CD4-positive, alpha-beta T cell treated with Interleukin-4 for 1 hour (primary cell): Measurements from ENCODE around the gene RTEL1.
"Not testable (repeated sequence)": the region's sequence is repeated elsewhere in the genome, so short reads cannot be mapped to it uniquely, and the experiment has no call there.

Source experiments
- DNase-seq, 2 donors: peaks; one replicate each; pipeline ENCODE4 v3.0.0-alpha.2; 2020 to 2022

Gene RTEL1

DNA sequence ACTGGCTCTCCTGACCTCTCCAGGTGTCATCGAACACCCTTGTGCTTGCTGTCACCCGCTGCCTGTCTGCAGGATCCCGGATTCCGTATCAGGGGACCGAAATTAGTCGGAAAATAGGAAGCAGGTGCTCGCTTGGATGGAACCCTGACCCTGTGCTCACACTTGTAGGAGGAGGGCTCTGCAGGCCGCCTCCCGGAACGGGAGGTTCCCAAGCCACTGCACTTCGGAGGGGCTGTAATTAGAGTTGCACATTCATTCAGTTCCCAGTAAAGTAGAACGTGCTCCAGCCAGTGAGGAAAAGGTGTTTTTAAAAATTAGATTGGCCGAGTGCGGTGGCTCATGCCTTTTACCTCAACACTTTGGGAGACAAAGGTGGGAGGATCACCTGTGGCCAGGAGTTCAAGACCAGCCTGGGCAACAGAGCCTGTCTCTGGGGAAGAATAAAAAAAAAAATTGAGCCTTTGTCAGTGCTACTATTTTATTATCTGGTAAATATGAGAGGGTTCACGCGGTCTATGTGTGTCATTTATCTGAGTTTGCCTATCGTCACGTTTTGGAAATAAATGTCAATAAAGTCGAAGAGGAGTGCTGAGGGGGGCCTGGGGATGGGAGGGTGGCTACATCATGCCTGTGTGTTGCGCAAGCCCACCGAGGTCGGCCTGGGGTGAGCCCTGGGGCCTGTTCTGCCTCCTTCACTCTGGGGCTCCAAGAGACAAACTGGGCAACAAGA lies 29.7 kb upstream of the RTEL1 start:
- DNase-seq, result peak; percentile 66 to 67

DNA sequence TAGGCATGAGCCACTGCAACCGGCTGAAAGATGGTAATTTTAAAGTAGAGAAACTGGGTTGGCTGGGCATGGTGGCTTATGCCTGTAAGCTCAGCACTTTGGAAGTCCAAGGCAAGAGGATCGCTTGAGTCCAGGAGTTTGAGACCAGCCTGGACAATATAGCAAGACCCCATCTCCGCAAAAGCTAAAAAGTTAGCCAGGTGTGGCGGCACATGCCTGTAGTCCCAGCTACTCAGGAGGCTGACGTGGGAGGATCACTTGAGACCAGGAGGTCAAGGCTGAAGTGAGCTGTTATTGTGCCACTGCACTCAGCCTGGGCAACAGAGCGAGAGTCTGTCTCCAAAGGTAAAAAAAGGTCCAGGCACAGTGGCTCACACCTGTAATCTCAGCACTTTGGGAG lies 27.2 kb upstream of the RTEL1 start:
- DNase-seq, result not testable (repeated sequence)

DNA sequence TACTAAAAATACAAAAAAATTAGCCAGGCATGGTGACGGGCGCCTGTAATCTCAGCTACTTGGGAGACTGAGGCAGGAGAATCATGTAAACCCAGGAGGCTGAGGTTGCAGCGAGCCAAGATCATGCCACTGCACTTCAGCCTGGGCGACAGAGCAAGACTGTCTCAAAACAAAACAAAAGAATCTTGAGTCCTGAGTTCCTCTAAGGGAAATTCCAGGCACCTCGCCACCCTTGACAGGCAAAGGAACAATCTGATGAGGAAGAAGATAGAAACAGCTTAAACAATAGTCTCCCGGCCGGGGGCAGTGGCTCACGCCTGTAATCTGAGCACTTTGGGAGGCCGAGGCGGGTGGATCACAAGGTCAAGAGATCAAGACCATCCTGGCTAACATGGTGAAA lies 26.7 kb upstream of the RTEL1 start:
- DNase-seq, result not testable (repeated sequence)

DNA sequence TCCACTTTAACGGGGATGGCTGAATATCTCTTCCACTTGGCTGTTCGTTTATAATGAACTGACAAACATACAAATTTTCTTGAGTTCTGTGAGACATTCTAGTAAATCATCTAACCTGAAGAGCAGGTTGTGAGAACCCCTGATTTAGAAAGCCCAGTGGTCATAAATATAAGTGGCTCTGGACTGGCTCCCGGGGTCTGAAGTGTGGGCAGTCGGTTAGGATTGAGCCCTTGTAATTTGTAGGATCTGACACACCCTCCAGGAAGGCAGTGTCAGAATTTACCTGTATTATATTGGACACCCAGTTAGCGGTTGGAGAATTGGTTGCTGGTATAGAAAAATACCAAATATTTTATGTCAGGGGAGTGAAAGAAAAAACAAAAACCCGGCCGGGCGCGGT lies 24.4 kb upstream of the RTEL1 start:
- no peak for DNase-seq

DNA sequence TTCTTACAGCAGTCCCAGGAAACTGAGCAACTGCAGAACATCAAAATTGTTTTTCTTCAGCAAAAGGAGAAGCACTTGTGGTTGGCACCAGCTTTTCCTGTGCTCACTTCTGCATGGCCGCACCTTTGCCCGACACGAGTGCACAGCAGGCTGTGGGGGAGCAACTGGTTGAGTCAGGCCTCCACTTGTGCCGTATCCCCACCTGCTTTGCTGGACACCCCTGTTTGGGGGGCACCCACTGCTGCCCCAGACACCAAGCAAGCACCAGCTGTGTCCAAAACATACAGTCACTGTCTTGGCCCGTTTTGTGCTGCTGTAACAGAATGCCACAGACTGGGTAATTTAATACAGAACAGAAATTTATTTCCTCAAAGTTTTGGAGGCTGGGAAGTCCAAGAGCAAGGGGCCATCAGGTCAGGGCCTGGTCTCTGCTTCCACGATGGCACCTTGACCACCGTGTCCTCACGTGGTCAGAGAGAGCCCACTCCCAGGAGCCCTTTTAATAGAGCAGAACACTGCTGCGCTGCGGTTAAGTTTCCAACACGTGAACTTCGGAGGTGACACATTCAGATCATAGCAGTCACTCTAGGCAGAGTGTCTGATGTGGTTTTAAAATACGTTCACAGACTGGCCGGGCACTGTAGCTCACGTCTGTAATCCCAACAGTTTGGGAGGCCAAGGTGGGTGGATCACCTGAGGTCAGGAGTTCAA lies 22.5 kb upstream of the RTEL1 start:
- peak; percentile 84 to 87 for DNase-seq

DNA sequence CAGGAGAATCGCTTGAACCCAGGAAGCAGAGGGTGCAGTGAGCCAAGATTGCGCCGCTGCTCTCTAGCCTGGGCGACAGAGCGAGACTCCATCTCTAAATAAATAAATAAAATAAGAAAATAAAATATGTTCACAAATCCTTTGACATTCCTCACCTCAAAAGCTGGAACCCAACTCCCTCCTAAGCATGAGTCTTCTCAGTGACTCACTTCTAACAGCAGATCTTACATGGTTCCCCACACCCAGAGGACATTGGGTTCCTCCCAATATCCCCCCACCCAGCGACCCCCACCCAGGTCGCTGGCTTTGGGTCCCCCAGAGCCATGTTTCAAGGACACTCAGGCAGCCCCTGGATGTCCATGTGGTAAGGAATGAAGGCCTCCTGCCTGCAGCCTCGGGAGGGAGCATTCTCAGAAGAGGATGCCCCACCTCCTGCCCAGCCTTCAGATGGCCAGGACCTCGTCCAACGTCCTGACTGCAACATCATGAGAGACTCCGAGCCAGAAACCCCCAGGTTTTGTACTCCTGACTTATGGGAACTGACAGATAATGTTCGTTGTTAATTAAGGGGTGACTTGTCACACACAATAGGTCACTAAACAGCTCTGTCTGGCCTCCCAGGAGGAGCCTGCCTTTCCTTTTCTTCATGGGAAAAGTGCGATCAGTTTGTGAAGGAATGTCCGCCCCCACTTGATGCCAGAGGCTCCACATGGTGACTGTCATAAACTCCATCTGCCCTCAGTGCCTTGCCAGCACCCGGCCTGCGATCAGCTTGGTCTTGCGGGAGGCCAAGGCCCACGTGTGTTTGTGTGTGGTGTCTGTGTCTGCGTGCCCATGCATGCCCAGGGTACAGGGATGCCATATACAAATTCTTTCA lies 21.1 kb upstream of the RTEL1 start:
- DNase-seq, result no peak

DNA sequence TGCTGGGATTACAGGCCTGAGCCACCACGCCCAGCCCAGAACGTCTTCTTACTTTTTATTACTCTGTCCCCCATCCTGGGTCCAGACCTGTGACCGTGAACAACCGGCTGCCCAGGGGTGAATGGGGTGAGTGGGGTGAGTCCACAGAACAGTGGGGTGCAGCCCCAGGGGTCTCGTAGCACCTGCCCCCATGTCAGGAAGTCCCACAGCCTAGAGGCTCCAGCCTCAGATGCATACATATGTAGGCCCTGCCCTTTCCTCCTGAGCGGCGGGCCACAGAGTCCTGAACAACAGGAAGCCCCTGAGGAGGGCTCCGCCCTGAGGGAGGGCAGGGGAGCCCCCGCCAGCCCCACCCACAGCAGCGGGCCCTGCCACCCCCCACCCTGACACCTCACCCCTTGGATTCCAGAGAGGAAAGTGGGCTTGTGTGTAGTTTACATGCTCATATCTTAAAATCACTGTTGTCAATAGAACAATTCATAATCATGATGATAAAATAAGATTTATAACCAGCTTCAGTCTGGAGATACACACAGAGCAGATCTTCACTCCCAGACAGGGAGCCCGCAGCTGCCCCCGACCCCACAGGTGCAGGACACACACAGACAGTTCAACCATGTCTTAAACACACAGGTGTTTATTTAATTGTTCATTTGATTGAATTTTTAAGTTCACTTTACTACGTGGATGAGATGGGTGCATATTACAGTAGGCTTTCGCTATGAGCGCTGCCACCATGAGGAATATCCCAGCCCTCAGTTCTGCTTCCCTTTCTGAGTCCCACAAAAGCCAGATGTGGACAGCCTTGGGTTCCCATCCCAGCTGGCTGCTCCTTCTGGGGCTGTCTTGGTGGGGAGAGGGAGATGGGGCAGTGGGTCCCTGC lies 18.8 kb upstream of the RTEL1 start:
- DNase-seq, result peak; percentile 75 to 81

DNA sequence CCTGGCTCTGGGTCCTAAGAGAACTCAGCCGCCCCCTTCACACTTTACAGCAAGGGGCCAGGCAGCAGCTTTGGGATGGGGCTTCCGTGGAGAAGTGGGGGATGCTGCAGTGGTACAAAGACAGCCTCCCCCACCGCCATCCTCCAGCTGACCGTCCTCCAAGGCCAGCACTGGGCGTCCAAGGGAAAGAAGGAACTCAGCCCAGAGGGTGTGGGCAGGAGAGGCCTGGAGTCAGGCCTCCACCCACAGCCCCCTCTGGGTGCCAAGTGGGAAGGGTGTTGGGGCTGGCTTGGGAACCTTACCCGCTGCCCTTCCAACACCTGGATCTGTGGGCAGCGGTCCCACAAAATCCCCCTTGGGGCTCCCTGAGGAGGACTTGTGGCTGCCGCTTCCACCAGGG lies 18.0 kb upstream of the RTEL1 start:
- no peak for DNase-seq

DNA sequence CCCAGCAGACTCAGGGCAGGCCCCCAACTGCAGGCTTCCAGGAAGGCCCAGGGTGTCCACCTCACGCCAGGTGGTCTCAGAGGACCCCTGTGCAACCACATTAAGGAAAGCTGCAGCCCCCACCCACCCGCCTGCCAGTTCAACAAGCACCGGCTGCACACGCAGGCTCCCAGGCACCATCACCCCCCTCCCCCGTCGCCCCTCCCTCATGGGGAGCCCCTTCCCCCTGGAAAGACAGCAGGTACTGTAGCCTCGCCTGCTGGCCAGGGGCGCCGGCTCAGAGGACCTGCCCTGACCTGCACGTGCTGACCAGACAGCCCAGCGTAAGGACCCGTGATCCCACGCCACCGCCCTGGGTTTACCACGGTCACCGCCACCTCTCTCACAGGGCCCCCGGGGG lies 17.4 kb upstream of the RTEL1 start:
- peak in 1 of 2 donors; percentile 8 for DNase-seq

DNA sequence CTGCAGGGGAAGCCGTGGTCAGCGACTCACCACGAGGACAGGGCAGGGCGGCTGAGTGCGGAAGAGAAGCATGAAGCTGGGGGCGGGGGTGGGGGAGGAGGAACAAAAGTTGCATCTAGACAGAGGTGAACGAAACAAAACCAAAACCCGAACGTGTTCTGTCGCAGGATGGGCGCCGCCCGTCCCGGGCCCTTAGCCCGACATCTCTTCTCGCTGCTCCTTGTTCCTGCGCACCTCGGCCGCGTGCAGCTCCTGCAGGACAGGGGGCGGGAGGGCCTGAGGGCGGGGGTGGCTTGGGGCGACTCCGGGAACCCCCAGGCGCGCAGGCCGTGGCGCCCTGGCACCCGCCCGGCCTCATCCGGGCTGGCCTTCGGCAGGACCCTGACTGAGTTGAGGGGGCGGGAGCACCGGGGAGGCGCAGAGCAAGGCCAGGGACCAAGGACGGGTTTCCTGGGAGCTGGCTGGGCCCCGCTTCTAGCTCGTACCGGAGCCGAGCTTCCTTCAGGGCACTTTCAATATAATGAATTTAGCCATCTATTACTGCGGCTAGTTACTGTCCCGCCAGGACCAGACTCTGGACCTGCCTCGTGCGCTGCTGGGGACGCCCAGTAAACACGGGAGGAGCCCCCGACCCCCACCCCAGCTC lies 16.8 kb upstream of the RTEL1 start:
- peak; percentile 57 to 63 for DNase-seq

DNA sequence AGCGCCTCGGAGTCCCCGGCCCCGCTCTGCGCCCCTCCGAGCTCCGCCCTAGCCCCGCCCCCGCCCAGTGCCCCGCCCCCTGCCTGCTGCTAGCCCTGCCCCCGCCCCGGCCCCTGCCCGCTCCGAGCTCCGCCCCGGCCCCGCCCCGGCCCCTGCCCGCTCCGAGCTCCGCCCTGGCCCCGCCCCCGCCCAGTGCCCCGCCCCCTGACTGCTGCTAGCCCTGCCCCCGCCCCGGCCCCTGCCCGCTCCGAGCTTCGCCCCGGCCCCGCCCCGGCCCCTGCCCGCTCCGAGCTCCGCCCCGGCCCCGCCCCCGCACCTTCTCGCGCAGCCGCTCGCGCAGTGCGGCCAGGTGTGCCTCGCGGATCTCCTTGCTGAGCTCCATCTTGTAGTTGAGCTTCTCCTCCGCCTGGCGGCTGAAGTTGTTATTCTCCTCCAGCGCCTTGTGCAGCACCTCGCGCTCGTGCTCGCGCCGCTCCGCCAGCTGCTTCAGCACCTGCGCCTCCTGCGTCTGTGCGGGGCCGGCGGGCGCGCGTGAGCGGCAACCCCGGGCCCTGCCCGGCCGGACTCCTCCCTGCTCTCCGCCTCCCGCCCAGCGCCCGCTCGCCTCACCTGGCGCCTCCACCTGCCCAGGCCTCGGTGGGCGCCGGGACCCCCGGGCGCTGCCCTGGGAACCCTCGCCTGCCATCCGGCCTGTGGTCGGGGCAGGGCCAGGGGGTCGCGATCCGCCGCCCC lies 16.2 kb upstream of the RTEL1 start:
- peak; percentile 97 for DNase-seq

DNA sequence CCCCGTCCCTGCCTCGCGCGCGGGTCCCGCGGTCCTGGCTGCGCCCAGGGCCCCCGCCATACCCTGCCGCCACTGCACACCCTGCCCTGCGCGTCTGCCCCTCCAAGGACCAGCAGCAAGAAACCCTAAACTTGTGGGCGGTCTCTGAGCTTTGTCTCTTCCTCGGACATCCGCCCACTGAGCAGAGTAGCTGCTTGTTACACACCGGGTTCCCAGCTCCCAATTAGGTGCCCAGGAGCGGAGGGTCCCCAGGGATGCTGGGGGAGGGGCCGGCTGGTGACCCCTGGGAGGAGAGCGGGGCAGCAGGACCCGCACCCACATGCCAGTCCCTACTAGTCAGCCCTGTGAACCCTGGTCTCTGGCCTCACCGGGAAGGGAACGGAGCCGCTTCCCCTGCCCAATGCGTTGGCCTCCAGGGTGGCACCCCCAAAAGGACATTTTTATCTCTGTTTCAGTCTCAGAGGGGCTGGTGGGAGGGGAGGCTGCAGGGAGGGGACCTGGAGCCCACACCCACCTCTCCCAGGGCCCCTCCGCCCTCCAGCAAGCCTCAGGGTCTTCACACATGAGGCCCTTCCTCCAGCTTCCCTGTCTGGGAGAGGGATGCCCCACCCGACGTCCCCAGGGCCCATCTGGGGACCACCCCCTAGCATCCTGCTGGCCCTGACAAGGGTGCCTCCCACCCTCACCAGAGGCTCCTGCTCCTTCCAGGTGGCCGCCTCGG lies 15.4 kb upstream of the RTEL1 start:
- peak in 1 of 2 donors; percentile 8 for DNase-seq

DNA sequence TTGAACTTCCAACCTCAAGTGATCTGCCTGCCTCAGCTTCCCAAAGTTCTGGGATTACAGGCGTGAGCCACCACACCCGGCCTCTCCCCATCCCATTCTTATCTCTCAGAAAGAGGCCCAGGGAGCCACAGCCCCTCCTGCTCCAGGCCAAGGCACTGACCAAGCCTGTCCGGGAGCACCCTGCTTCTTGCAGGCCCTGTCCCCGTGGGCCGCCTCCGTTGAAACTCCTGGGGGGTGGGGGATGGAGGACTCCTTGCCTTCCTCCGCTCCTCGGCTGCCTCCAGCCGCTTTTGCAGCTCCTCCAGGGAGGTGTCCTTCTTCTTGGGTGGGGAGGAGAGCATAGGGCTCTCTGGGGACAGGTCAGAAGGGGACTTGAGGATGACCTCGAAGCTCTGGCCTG lies 14.6 kb upstream of the RTEL1 start:
- DNase-seq, result no peak

DNA sequence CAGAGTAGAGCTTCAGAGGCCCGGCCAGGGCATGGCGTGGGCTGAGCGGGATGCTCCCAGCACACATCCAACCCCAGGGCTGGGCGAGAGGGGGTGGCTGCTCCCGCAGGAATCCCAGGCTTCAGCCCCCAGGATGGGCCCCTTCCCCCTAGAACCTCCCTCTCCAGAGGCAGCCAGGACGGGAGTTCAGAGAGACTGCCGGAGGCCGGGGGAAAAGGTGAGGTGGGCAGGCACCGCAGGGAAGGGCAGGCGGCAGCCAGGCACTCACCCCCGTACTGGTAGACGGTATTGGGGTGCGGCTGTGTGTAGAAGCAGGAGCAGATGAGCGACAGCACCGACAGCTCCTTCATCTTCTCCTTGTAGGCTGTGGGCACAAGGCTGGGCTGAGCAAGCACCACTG lies 14.2 kb upstream of the RTEL1 start:
- DNase-seq, result no peak

DNA sequence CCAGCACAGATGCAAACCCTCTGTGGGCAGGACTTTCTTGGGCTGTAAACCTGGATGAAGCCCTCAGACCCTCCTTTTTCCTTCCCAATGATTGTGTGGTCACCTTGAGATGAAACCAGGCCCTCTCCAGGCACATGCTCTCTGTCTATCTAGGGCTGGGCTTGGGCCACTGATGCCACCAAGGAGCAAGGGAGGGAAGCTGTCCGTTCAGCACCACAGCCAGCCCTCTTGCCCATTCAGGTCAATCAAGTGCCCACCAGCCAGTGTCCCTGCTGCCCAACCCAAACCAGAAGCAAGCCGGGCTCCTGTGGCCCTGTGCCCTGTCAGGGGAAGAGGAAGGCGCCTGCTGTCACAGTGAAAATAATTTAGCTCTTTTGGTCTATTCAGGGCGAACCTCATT lies 12.9 kb upstream of the RTEL1 start:
- no peak for DNase-seq

DNA sequence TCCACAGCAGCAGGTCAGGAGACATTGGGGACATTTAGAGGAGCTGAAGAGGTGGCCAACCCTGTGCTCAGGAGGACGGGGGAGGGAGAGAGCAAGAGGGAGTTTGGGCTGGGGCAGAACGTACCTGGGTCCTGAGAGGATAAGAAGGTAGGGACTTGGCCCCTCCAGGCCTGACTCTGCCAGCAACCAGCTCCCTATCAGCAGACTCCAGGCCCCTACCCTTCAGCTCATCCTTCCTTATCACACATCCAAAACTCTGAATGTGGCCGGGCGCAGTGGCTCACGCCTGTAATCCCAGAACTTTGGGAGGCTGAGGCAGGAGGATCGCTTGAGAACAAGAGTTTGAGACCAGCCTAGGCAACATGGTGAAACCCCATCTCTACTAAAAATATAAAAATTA lies 9.9 kb upstream of the RTEL1 start:
- DNase-seq, result no peak

DNA sequence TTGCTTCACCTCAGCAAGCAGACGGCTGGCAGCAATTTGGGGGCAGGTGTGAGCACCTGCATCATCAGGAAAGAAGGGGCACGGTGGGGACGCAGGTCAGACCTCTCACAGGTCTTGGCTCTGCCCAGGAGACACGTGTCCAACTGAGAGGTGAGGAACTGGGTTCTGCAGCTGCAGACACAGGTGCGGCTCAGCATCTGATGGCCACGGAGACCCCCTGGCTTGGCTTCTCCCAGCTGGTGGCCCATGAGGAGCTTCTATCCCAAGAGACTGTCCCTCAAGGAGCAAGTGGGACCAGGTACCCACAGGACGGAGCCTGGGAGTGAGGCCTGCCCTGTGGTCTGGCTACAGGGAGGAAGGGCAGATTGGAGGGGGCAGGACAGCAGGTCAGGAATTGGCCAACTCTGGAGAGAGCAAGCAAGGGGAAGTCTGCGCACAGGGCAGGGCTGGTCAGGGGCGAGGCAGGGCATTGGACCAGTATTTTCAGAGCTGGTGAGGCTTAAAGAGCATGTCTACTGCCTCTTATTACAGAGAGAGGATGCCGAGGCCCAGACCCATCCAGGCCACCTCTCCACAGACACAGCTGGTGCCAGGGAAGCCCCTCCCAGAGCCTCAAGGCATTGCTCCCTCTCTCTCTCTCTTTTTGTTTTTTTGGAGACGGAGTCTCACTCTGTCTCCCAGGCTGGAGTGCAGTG lies 9.1 kb upstream of the RTEL1 start:
- DNase-seq, result no peak

DNA sequence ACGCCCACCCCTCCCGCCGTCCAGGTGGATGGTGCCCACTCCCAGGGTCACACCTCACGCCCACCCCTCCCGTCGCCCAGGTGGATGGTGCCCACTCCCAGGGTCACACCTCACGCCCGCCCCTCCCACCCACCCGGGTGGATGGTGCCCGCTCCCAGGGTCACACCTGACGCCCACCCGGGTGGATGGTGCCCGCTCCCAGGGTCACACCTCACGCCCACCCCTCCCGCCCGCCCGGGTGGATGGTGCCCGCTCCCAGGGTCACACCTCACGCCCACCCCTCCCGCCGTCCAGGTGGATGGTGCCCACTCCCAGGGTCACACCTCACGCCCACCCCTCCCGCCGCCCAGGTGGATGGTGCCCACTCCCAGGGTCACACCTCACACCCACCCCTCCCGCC lies 7.6 kb upstream of the RTEL1 start:
- not testable (repeated sequence) for DNase-seq

DNA sequence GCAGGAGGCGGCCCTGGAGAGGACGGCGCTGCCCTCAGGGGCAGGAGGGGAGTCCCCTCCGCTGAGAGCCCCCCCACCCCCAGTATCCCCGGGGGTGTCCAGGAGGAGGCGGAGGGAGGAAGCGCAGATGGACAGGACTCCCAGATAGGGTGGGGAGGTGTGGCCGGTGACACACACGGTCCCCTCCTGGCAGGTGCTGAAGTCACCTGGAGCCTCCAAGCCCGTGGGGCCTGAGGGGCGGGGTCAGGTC lies 6.2 kb upstream of the RTEL1 start:
- DNase-seq, result no peak
